Subcutaneous abdominal adipose tissue (tissue), 5 donors: ENCODE data around the gene MARCHF10.
A peak's percentile ranks its signal among the peaks of the same experiment; 100 is the strongest.

Experiments used
- H3K27ac ChIP-seq: one replicate; pipeline ENCODE4 v1.7.0; 2013; ENCODE audit warnings: low read depth, mild to moderate bottlenecking, inconsistent platforms, low read length, moderate library complexity
- H3K27me3 ChIP-seq, 5 donors: one replicate each; pipeline ENCODE4 v1.7.0; 2013; ENCODE audit warnings: low read length in 5 of 5, inconsistent platforms in 1 of 5; ENCODE audit not compliant: control insufficient read depth in 5 of 5, insufficient read depth in 4 of 5
- H3K36me3 ChIP-seq, 5 donors: one replicate each; pipeline ENCODE4 v1.7.0; 2013; ENCODE audit warnings: low read length in 5 of 5; ENCODE audit not compliant: control insufficient read depth in 5 of 5, insufficient read depth in 5 of 5
- H3K4me1 ChIP-seq, 5 donors: one replicate each; pipeline ENCODE4 v1.7.0; 2013; ENCODE audit warnings: low read length in 5 of 5, mild to moderate bottlenecking in 3 of 5, moderate library complexity in 1 of 5; ENCODE audit not compliant: control insufficient read depth in 5 of 5, insufficient read depth in 5 of 5
- H3K4me3 ChIP-seq, 5 donors: one replicate each; pipeline ENCODE4 v1.7.0; 2013; ENCODE audit warnings: low read length in 5 of 5, low read depth in 1 of 5
- H3K9ac ChIP-seq, 5 donors: one replicate each; pipeline ENCODE4 v1.7.0; 2013; ENCODE audit warnings: low read length in 5 of 5, mild to moderate bottlenecking in 4 of 5, moderate library complexity in 3 of 5
- H3K9me3 ChIP-seq, 5 donors: one replicate each; pipeline ENCODE4 v1.7.0; 2013; ENCODE audit warnings: low read length in 5 of 5; ENCODE audit not compliant: control insufficient read depth in 5 of 5
- donor health status: healthy.
- donor health status: healthy.
- donor health status: healthy.
- donor health status: healthy.
- donor health status: healthy.

MARCHF10 gene

GRCh38 chr17:62675260-62675659 lies 132.9 kb downstream of the MARCHF10 start:
- Histone ChIP-seq H3K4me3 (no peak overlapping the region), H3K4me1 (peaks cover 4 to 30% (median 25%) of the 10 kb centered on the region in 5 donors), H3K9ac (no peak overlapping the region), H3K27ac (no peak overlapping the region), H3K9me3 (no peaks in the 10 kb centered on the region), H3K36me3 (peaks cover 0 to 8% (median 5%) of the 10 kb centered on the region in 5 donors), H3K27me3 (peaks cover 0 to 3% (median 0%) of the 10 kb centered on the region in 5 donors)

GRCh38 chr17:62674841-62675240 lies 133.3 kb downstream of the MARCHF10 start:
- H3K36me3 ChIP-seq: peaks cover 0 to 8% (median 5%) of the 10 kb centered on the region in 5 donors
- H3K4me1 ChIP-seq: peaks cover 4 to 30% (median 25%) of the 10 kb centered on the region in 5 donors
- peaks cover 0 to 3% (median 0%) of the 10 kb centered on the region in 5 donors for H3K27me3 ChIP-seq
- H3K9me3 ChIP-seq: no peaks in the 10 kb centered on the region
- H3K9ac ChIP-seq: no peak overlapping the region
- H3K4me3 ChIP-seq: no peak overlapping the region
- no peak overlapping the region for H3K27ac ChIP-seq

DNA sequence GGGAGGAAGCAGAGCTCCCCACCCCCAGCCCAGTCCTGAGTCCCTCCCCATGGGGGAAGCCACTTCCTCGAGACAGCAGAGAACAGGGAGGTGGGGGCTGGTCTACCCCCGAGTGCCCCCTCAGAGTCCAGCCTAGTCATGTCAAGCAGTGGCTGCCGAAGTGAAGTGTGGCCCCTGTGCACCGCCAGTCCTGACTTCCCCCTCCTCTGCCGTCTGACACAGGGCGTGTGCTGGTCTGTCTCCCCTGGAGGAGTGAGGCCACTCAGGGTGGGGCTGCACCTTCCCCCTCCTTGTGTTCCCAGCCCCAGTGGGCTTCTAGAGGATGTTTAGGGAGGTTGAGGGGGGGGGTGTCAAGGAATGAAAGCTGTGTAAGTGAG lies 133.8 kb downstream of the MARCHF10 start:
- Histone ChIP-seq H3K4me1 (peaks cover 4 to 30% (median 25%) of the 10 kb centered on the region in 5 donors), H3K9ac (no peak overlapping the region), H3K4me3 (no peak overlapping the region), H3K36me3 (peaks cover 0 to 8% (median 5%) of the 10 kb centered on the region in 5 donors), H3K27me3 (peaks cover 0 to 3% (median 0%) of the 10 kb centered on the region in 5 donors), H3K27ac (no peak overlapping the region), H3K9me3 (no peaks in the 10 kb centered on the region)

DNA sequence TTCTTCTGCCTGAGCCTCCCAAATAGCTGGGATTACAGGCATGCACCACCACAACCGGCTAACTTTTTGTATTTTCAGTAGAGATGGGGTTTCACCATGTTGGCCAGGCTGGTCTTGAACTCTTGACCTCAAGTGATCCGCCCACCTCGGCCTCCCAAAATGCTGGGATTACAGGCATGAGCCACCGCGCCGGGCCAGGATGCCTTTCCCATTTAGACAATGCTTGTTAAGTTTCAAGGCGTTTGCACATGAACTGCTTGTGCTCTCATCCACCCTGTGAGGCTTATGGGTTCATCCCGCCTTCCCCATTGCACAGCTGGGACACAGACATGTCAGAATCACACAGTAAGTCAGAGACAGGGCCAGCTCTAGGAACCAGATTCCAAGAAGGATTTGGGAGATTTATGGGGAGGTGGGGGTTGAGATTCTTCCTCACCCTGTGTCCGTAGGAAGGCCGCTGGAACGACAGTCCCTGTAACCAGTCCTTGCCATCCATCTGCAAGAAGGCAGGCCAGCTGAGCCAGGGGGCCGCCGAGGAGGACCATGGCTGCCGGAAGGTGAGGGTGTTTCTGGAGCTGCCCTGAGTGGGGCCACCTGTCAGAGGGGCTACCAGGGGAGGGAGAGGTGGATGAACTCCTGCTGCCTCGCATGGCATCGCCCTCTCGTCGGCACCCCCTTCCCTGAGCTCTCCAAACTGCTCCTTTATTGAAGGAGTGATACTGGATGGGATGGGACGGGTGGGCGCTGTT lies 134.3 kb downstream of the MARCHF10 start:
- peaks cover 0 to 8% (median 4%) of the 10 kb centered on the region in 5 donors for H3K36me3 ChIP-seq
- H3K4me3 ChIP-seq: no peak overlapping the region
- H3K27ac ChIP-seq: no peak overlapping the region
- H3K27me3 ChIP-seq: peaks cover 0 to 3% (median 0%) of the 10 kb centered on the region in 5 donors
- no peaks in the 10 kb centered on the region for H3K9me3 ChIP-seq
- no peak overlapping the region for H3K9ac ChIP-seq
- peaks cover 4 to 30% (median 25%) of the 10 kb centered on the region in 5 donors for H3K4me1 ChIP-seq

- Histone ChIP-seq H3K9me3 (no peaks in the 10 kb centered on the region), H3K36me3 (peaks cover 0 to 5% (median 0%) of the 10 kb centered on the region in 5 donors), H3K27me3 (no peaks in the 10 kb centered on the region), H3K4me3 (no peak overlapping the region), H3K4me1 (peaks cover 4 to 30% (median 25%) of the 10 kb centered on the region in 5 donors), H3K9ac (no peak overlapping the region), H3K27ac (no peak overlapping the region)
Measured at GRCh38 chr17:62672957-62673356, 135.2 kb downstream of the MARCHF10 start.

- H3K9me3 ChIP-seq: no peaks in the 10 kb centered on the region
- H3K4me3 ChIP-seq: no peak overlapping the region
- peaks cover 4 to 26% (median 25%) of the 10 kb centered on the region in 5 donors for H3K4me1 ChIP-seq
- H3K27me3 ChIP-seq: no peaks in the 10 kb centered on the region
- H3K9ac ChIP-seq: no peak overlapping the region
- peaks cover 0 to 5% (median 0%) of the 10 kb centered on the region in 5 donors for H3K36me3 ChIP-seq
- no peak overlapping the region for H3K27ac ChIP-seq
Measured at GRCh38 chr17:62671553-62671952, 136.6 kb downstream of the MARCHF10 start.

DNA sequence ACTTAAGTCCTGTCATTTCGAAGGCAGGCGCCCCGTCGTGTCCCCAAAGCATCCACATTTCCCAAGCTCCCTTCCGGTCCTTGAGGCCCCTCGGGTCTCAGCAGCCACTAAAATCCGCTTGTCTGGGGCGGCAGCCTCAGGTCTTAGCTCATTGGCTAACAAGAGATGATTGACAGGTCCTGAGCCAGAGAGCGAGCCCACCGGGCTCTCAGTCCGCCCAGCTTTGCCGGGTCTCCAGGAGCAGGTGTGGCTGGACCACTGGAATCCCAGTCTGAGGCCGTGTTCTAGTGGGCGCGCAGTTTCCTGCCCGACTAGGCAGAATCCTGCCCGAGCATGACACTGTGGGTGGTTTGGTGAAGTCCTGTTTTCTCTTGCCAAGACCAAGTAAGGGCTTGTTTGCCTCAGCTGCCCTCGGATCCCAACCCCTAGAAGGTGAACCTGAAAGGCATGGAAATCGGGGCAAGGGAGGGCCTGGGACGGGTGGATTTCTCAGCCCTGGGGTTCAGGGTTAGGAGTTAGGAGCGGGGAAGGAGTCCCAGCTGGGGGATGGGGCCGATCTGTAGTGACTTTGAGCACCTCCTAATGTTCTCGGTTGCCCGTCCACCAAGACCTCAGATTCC lies 137.8 kb downstream of the MARCHF10 start:
- Histone ChIP-seq H3K9ac (peak overlapping the region in 1 of 5 donors; percentile 22), H3K36me3 (peaks cover 0 to 4% (median 0%) of the 10 kb centered on the region in 5 donors), H3K4me3 (no peak overlapping the region), H3K9me3 (no peaks in the 10 kb centered on the region), H3K27ac (no peak overlapping the region), H3K27me3 (no peaks in the 10 kb centered on the region), H3K4me1 (peaks cover 4 to 21% (median 19%) of the 10 kb centered on the region in 5 donors)

- H3K27ac ChIP-seq: no peak overlapping the region
- H3K4me1 ChIP-seq: peaks cover 1 to 12% (median 10%) of the 10 kb centered on the region in 5 donors
Measured at GRCh38 chr17:62668091-62668804, 139.9 kb downstream of the MARCHF10 start.

DNA sequence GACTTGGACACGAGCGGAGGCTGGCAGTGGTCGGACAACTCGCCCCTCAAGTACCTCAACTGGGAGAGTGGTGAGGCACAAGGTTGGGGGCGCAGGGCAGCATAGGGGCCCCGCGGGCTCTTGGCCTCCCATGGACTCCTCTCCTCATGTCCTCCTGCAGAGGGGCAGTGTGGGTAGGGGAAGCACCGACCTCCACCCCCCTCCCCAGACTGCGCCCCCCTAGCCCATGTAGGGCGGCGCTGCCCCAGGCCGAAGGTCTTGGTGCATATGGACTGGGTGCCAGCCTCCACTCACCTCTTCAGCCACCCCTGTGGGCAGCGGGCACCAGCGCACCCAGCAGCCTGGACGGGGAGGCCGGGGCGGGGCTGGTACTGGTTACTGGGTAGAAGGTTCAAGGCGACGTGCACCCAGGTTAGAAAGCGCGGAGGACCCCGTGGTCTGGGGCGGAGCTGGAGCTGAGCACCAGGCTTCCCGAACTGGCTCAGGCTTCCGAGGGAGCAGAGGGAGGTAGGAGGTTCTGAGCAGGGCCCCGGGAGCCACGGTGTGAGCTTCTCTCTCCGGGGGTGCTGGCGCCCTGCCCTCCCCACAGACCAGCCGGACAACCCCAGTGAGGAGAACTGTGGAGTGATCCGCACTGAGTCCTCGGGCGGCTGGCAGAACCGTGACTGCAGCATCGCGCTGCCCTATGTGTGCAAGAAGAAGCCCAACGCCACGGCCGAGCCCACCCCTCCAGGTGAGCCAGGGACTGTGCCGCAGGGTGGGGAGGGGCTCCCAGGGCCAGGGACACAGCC lies 141.1 kb downstream of the MARCHF10 start:
- Histone ChIP-seq H3K36me3 (peaks cover 0 to 4% (median 3%) of the 10 kb centered on the region in 5 donors), H3K4me1 (peaks cover 0 to 7% (median 4%) of the 10 kb centered on the region in 5 donors), H3K27ac (no peak overlapping the region), H3K27me3 (peaks cover 0 to 3% (median 0%) of the 10 kb centered on the region in 5 donors), H3K9me3 (no peaks in the 10 kb centered on the region), H3K9ac (no peak overlapping the region), H3K4me3 (no peak overlapping the region)

More at GRCh38 chr17:62668091-62668804, 139.9 kb downstream of the MARCHF10 start:
- Histone ChIP-seq H3K9ac (no peak overlapping the region), H3K4me3 (no peak overlapping the region), H3K27me3 (peaks cover 0 to 3% (median 0%) of the 10 kb centered on the region in 5 donors), H3K36me3 (peaks cover 0 to 4% (median 3%) of the 10 kb centered on the region in 5 donors), H3K9me3 (no peaks in the 10 kb centered on the region)
